ENCODE measurements around the gene MAPK4. TPM values are rescaled to one million over a fixed set of nuclear protein-coding genes. Genes with fewer than 3 reads are reported as not detected.
"Not testable (repeated sequence)": the region's sequence is repeated elsewhere in the genome, so short reads cannot be mapped to it uniquely, and the experiment has no call there.

Gene MAPK4
- not detected for total RNA-seq

- Mint-ChIP-seq H3K4me3 (peak within 1 kb of the TSS; percentile 49), H3K36me3 (no peaks in the 10 kb centered on the region), H3K9me3 (peaks cover 7% of the 10 kb centered on the region), H3K27ac (no peak within 1 kb of the TSS), H3K27me3 (peaks cover 73% of the 10 kb centered on the region), H3K4me1 (peaks cover 5% of the 10 kb centered on the region)
- DNase-seq, result peak; percentile 38
Observed at GRCh38 chr18:50559752-50560680, at the start of gene MAPK4. TSS of gene MAPK4 (plus strand) at chr18:50560087. CDS start at chr18:50663959, 103,872 bp downstream.

- H3K9me3 Mint-ChIP-seq, H3K27ac Mint-ChIP-seq, H3K4me1 Mint-ChIP-seq, H3K36me3 Mint-ChIP-seq, H3K27me3 Mint-ChIP-seq, DNase-seq, H3K4me3 Mint-ChIP-seq: not testable (repeated sequence)
Observed at GRCh38 chr18:50517277-50517676, 42.6 kb upstream of the MAPK4 start.

DNA sequence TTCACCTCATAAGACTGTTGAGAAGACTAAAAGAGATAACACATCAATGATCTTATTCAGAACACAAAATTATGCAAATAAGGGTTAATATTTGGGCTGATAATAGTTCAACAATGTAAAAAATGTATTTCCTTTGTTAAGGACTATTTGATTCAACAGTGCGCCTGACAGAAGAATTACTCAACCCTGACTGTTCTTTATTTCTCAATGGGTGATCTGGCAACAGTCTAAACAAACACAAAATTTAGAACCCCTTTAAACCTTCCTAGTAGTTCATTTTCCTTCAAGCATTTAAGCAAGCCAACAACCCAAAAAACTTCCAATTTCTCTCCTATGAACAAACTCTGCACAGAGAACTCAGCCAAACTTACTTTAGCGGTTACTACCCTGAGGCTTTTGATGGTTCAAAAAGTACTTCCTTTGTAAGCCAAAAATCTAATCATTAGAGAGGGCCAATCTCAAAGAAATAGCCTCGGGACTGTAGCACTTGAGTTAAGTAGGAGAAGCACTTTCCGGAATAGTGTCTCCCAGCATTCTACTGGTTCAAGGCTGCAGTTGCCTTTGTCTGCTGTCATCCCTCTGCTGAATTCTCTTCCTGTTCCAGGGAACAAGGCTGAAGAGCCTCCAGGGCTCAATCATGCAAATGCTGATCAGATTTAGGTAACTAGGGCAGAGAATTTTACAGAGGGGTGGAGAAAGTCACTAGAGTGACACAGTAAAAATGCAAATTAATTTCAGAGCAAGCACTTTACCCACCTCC is 40.9 kb upstream of the MAPK4 start:
- no peaks in the 10 kb centered on the region for H3K4me1 Mint-ChIP-seq
- no peak overlapping the region for H3K4me3 Mint-ChIP-seq
- H3K27ac Mint-ChIP-seq, result no peak overlapping the region
- H3K36me3 Mint-ChIP-seq, result no peaks in the 10 kb centered on the region
- no peaks in the 10 kb centered on the region for H3K9me3 Mint-ChIP-seq
- DNase-seq, result no peak
- peaks cover 9% of the 10 kb centered on the region for H3K27me3 Mint-ChIP-seq

GRCh38 chr18:50523165-50523564 is 36.7 kb upstream of the MAPK4 start:
- no peak overlapping the region for H3K27ac Mint-ChIP-seq
- H3K9me3 Mint-ChIP-seq, result no peaks in the 10 kb centered on the region
- no peaks in the 10 kb centered on the region for H3K36me3 Mint-ChIP-seq
- no peak overlapping the region for H3K4me3 Mint-ChIP-seq
- H3K4me1 Mint-ChIP-seq, result no peaks in the 10 kb centered on the region
- DNase-seq, result no peak
- H3K27me3 Mint-ChIP-seq, result peaks cover 13% of the 10 kb centered on the region

DNA sequence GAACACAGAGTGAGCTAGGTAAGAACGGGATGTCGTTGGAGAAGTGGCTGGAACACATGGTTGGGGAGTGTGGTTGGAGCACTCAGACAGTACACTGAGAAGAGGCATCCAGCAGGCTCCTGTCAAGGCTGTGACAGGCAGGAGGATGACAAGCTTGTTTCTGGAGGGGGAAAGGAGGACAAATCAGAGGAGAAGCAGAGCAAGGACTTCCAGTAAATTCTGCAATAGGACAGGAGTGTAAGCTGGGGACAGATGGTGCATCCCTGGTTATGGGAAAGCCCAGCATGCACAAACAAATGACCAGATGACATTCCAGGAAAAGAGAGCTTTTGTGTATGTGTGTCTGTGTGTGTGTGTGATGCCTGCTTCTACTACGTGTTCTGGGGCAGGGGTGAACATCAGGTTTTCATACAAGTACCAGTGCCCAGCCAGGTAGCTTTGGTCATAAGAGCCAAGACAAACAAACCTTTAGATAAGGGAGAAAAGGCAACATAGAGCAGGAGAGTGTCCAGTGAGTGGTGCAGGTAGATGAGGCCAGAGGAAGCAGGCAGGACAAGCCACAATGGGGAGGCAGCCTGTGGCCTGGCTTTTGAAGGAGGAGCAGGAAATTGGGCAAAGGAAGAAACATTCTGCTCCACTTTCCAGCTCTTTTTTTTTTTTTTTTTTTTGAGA is 32.1 kb upstream of the MAPK4 start:
- Mint-ChIP-seq H3K36me3 (no peaks in the 10 kb centered on the region), H3K27ac (no peak overlapping the region), H3K4me1 (no peaks in the 10 kb centered on the region), H3K4me3 (no peak overlapping the region), H3K27me3 (peaks cover 16% of the 10 kb centered on the region), H3K9me3 (peaks cover 9% of the 10 kb centered on the region)
- DNase-seq, result no peak

DNA sequence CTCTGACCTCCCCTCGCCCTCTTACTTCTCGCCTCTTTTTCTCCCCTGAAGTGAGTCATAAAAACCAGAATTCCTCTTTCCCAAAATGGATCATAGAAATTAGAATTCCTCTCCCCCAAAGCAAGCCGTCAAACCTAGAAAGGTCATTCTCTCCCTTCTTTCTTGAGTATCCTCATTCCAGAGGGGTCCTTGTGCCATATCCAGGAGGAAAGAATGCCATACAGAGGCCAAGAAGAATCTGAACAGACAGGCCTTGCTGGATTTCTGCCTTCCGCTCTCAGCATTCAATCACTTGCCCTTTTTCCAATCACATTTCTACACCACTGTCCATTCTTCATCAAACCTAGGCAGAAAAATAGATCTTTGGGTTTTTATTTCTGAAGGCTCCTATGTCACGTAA is 31.1 kb upstream of the MAPK4 start:
- no peak overlapping the region for H3K27ac Mint-ChIP-seq
- no peak overlapping the region for H3K4me3 Mint-ChIP-seq
- no peaks in the 10 kb centered on the region for H3K36me3 Mint-ChIP-seq
- H3K9me3 Mint-ChIP-seq, result peaks cover 16% of the 10 kb centered on the region
- peaks cover 16% of the 10 kb centered on the region for H3K27me3 Mint-ChIP-seq
- no peaks in the 10 kb centered on the region for H3K4me1 Mint-ChIP-seq
- DNase-seq, result no peak

DNA sequence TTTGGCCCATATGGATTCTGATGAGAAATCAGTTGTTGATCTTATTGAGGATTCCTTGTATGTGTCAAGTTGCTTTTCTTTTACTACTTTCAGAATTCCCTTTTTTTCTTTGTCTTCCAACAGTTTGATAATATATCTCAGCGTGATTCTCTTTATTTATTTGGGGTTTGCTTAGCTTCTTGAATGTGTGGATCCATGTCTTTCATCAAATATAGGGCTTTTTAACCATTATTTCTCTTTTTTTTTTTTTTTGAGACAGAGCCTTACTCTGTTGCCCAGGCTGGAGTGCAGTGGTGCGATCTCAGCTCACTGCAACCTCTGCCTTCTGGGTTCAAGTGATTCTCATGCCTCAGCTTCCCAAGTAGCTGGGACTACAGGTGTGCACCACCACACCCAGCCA is 26.1 kb upstream of the MAPK4 start:
- peaks cover 23% of the 10 kb centered on the region for H3K9me3 Mint-ChIP-seq
- not testable (repeated sequence) for H3K27ac Mint-ChIP-seq, H3K4me1 Mint-ChIP-seq, DNase-seq, H3K36me3 Mint-ChIP-seq, H3K27me3 Mint-ChIP-seq, H3K4me3 Mint-ChIP-seq

DNA sequence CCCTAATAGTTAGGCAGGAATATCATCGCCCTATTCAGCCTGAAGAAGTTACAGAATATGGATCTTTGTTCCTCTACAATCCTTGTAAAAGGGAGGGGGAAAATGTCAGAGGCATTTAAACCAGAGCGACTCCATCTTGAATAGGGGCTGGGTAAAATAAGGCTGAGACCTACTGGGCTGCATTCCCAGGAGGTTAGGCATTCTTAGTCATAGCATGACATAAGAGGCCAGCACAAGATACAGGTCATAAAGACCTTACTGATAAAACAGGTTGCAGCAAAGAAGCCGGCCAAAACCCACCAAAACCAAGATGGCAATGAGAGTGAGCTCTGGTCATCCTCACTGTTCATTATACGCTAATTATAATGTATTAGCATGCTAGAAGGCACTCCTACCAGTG is 15.4 kb upstream of the MAPK4 start:
- H3K27me3 Mint-ChIP-seq, H3K36me3 Mint-ChIP-seq, H3K27ac Mint-ChIP-seq, H3K4me3 Mint-ChIP-seq, H3K9me3 Mint-ChIP-seq, DNase-seq, H3K4me1 Mint-ChIP-seq: not testable (repeated sequence)

GRCh38 chr18:50545936-50546335 is 14.0 kb upstream of the MAPK4 start:
- H3K4me1 Mint-ChIP-seq, result no peaks in the 10 kb centered on the region
- no peak overlapping the region for H3K4me3 Mint-ChIP-seq
- DNase-seq, result no peak
- H3K27me3 Mint-ChIP-seq, result no peaks in the 10 kb centered on the region
- H3K9me3 Mint-ChIP-seq, result peaks cover 5% of the 10 kb centered on the region
- H3K36me3 Mint-ChIP-seq, result no peaks in the 10 kb centered on the region
- no peak overlapping the region for H3K27ac Mint-ChIP-seq

- Mint-ChIP-seq H3K36me3 (no peaks in the 10 kb centered on the region), H3K4me1 (no peaks in the 10 kb centered on the region), H3K4me3 (no peak overlapping the region), H3K9me3 (peaks cover 5% of the 10 kb centered on the region), H3K27me3 (peaks cover 10% of the 10 kb centered on the region), H3K27ac (no peak overlapping the region)
- no peak for DNase-seq
Observed at GRCh38 chr18:50548160-50548559, 11.7 kb upstream of the MAPK4 start.

GRCh38 chr18:50551651-50552050 is 8.2 kb upstream of the MAPK4 start:
- H3K4me1 Mint-ChIP-seq, DNase-seq: not testable (repeated sequence)
- peaks cover 36% of the 10 kb centered on the region for H3K27me3 Mint-ChIP-seq

DNA sequence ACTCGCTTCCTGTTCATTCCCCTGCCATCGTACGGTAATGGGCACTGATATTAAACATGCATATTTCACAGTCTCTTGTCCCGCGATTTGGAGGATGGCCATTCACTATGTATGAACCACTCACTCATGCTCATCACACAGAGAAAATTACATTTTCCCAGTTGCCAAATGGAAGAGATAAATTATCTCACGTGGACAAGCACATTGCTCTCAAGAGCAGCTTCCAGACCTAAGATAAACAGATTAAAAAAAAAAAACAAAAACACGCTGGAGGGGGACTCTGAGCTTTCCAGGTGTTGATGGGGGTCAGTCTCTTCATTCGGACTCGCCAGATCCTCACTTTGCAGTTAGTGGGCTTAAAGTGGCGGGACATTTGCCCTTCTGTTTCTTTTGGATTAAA is 1.7 kb upstream of the MAPK4 start:
- Mint-ChIP-seq H3K9me3 (peaks cover 7% of the 10 kb centered on the region), H3K4me1 (peaks cover 5% of the 10 kb centered on the region), H3K4me3 (no peak overlapping the region), H3K36me3 (no peaks in the 10 kb centered on the region), H3K27ac (no peak overlapping the region), H3K27me3 (peaks cover 75% of the 10 kb centered on the region)
- no peak for DNase-seq

More at GRCh38 chr18:50551651-50552050, 8.2 kb upstream of the MAPK4 start:
- not testable (repeated sequence) for H3K36me3 Mint-ChIP-seq, H3K27ac Mint-ChIP-seq, H3K4me3 Mint-ChIP-seq
- peaks cover 11% of the 10 kb centered on the region for H3K9me3 Mint-ChIP-seq

DNA sequence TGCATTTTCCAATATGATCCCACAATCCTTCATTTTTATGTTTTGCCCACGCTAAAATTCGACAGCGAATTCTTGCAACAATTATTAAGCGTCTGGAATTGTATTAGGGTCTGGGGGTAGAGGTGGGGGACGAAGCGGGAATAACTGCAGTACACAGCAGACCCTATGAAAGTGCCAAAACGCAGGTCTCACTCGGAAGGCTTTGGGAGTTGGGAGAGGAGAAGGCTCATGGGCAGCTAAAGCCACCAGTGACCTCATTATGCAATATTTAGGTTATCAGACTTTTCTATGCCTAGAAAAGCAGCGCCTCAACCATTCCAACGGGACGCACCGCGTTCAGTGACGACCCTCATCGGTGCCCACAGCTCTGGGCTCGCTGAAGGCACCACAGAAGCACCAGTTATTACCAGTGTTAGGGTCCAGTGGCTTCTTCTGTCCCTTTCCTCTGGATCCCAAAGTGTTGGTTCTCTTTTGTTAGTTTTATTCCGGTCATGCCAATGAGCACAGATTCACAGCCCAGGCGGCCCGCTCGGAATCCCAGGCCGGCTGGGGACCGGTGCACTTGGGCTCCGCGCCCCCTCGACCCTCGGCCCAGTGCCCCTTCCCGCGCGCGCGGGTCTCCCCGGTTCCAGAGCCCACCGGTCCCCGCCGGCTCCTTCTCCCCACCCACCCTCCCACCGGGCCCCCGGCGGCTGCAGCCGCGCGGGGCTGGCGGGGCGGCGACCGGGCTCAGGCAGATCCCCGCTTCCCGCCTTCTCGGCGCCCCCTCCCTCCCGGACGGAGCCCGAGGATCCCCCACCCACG is 737 bp upstream of the MAPK4 start:
- H3K4me1 Mint-ChIP-seq, result peaks cover 5% of the 10 kb centered on the region
- DNase-seq, result no peak
- peak overlapping the region; percentile 15 for H3K4me3 Mint-ChIP-seq
- H3K27me3 Mint-ChIP-seq, result peaks cover 74% of the 10 kb centered on the region
- H3K36me3 Mint-ChIP-seq, result no peaks in the 10 kb centered on the region
- H3K27ac Mint-ChIP-seq, result no peak overlapping the region
- peaks cover 7% of the 10 kb centered on the region for H3K9me3 Mint-ChIP-seq
